VCaP (cell line): ENCODE results near the gene HIVEP3.

Experiments
- H3K27ac ChIP-seq: fragments of 450-650 bp; 2 replicates; pipeline ENCODE4 v1.5.1; 2017
- CTCF ChIP-seq: fragments of 450-650 bp; conservative IDR thresholded peaks from 2 replicates; pipeline ENCODE4 v1.5.1; 2017; ENCODE audit warnings: mild to moderate bottlenecking, moderate library complexity

Gene HIVEP3

DNA sequence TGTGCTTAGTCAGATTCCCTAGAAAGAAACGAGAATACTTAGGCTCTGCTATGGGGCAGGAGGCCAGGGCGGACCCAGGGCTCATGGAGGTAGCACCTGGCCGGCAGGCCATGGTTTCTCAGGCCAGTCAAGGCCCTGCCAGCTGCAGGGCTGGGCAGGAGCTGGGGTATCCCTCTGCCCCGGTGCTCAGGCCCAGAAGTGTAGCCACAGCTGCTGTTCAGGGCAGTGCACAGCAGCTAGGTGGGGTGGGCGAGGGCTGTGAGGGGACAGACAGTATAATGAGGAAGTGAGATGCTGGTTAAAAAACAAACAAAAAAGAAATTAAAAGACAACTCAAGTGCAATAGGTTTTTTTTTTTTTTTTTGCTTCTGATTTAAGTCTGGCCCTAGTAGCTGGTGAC lies 400.3 kb downstream of the HIVEP3 start:
- TF ChIP-seq CTCF = no peak
- H3K27ac ChIP-seq = no peak overlapping the region

DNA sequence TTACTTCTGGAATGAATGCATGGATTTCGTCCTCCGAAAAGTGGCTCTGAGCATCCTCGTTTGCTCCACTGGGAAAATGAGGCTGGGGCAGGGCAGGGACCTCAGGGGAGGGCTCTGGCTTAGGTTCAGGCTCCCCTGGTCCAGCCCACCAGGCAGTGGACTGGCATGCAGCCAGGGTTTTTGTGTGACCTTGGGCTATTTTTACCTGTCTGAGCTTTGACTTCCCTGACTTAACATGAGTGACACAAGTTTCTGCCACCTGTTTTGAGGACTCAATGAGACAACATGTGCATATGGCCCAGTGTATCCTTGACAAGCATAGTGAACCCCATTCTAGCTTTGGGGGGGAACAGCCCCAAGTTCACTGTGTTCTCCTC lies 401.7 kb downstream of the HIVEP3 start:
- H3K27ac ChIP-seq = peak overlapping the region; percentile 69; the same call in 1 of the 2 replicates
- no peak for TF ChIP-seq CTCF

GRCh38 chr1:41516168-41517061 lies 402.3 kb downstream of the HIVEP3 start:
- peak overlapping the region; percentile 69; the same call in 1 of the 2 replicates for H3K27ac ChIP-seq
- peak; percentile 96 for TF ChIP-seq CTCF

DNA sequence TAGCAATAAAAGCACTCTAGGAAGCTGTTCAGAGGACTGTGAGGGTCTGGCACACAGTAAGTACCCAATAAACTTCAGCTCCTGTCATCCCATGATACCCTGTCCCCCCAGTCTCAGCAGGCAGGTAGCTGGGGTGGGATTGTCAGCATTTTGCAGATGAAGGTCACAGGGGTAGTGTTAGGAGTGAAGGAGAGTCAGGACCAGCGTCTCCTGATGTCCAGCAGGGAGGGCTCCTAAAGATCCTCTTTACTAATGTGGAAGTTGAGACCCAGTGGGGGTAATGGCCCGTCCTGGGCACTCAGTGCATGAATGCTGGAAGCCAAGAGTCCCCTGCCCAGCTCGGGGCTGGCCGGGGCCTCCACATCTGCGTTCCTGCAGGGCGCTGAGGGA lies 402.9 kb downstream of the HIVEP3 start:
- no peak for TF ChIP-seq CTCF
- peak overlapping the region; percentile 69; the same call in 1 of the 2 replicates for H3K27ac ChIP-seq

DNA sequence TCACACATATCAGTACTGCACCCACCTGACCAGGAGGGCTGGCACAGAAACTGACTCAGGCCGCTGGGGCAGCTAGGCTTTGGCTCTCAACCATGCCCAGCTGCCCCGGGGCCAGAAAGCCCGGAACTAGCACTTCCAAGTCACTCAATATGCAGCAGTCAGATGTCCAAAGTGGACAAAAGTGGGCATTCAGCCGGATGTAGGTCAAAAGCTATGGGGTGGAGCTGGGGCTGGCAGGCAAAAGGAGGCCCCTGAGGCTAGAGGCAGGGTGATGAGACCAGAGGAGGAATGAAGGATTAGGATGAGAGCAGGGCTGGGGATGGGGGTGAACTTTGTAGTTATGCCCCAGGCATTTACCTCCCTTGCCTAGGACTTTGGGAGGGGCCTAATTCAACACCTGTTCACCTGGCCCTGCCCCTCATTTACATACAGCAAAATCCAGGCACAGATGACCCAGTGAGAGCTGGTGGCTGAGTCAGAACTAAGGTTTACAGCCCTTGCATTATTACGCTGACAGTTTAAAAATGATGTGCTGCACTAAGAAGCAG lies 403.5 kb downstream of the HIVEP3 start:
- H3K27ac ChIP-seq = no peak overlapping the region

DNA sequence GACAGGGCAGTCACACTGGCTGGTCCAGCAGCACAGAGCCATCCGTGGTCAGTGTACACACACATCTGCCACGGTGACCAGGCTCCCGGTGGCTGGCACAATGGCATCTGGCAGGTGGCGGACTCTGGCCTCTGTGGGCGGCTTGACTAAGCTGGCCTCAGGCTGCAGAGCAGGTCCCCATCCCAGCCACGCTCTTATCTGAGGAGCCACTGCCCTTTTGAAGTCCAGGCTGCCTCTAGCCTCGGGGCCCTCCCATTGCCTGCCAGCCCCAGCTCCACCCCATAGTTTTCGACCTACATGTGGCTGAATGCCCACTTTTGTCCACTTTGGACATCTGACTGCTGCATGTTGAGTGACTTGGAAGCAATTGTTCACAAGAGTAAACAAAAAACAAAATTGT lies 404.3 kb downstream of the HIVEP3 start:
- no peak overlapping the region for H3K27ac ChIP-seq
- no peak for TF ChIP-seq CTCF

More for the DNA sequence above, 403.5 kb downstream of the HIVEP3 start:
- TF ChIP-seq CTCF = no peak

- TF ChIP-seq CTCF = no peak; the same call in 1 of the 2 replicates
Observed at GRCh38 chr1:41513383-41513735, 405.4 kb downstream of the HIVEP3 start.

More at GRCh38 chr1:41513383-41513735, 405.4 kb downstream of the HIVEP3 start:
- no peak overlapping the region for H3K27ac ChIP-seq
